Tibial nerve (tissue), 4 donors: ENCODE data around the gene OLFM4. TPM values are rescaled to one million over a fixed set of nuclear protein-coding genes. Genes with fewer than 3 reads are reported as not detected.

Experiments
- DNase-seq, 2 donors: peaks; one replicate each; pipeline ENCODE4 v3.0.0-alpha.2; 2019; ENCODE audit warnings: low spot score in 2 of 2
- H3K27ac ChIP-seq, 4 donors: fragments of 200-600 bp; sonication (generic) in 3 of 4; one replicate each; pipeline ENCODE4 v1.5.1; 2017 to 2019; ENCODE audit warnings: mild to moderate bottlenecking in 1 of 4
- H3K27me3 ChIP-seq, 2 donors: fragments of 200-600 bp; sonication (generic) in 1 of 2; one replicate each; pipeline versions ENCODE4 v1.5.1 to v1.6.0; 2017 to 2019
- H3K36me3 ChIP-seq, 3 donors: fragments of 200-600 bp; sonication (generic); one replicate each; pipeline ENCODE4 v1.5.1; 2018 to 2019
- H3K4me1 ChIP-seq, 4 donors: fragments of 200-600 bp; sonication (generic) in 3 of 4; one replicate each; pipeline ENCODE4 v1.5.1; 2017 to 2019
- H3K4me3 ChIP-seq, 4 donors: fragments of 200-600 bp; sonication (generic) in 3 of 4; one replicate each; pipeline ENCODE4 v1.5.1; 2017 to 2019; ENCODE audit warnings: mild to moderate bottlenecking in 1 of 4, moderate library complexity in 1 of 4
- H3K9me3 ChIP-seq, 4 donors: fragments of 200-600 bp; sonication (generic) in 3 of 4; one replicate each; pipeline ENCODE4 v1.5.1; 2017 to 2019
- CTCF ChIP-seq, 5 experiments: fragments of 200-600 bp in 3 of 5; fragments of 450-650 bp in 2 of 5; sonication (generic) in 3 of 5; IDR thresholded peaks; one replicate each; pipeline ENCODE4 v1.5.1; 2016 to 2019; ENCODE audit warnings: antibody characterized with exemption in 5 of 5, mild to moderate bottlenecking in 3 of 5, moderate library complexity in 2 of 5
- EP300 ChIP-seq, 2 donors: sonication (generic); formaldehyde crosslinking; IDR thresholded peaks; one replicate each; pipeline ENCODE4 v1.6.1; 2017; ENCODE audit warnings: antibody characterized with exemption in 2 of 2, mild to moderate bottlenecking in 1 of 2
- POLR2A ChIP-seq, 2 donors: fragments of 450-650 bp; IDR thresholded peaks; one replicate each; pipeline ENCODE4 v1.6.1; 2017; ENCODE audit warnings: antibody characterized with exemption in 2 of 2, mild to moderate bottlenecking in 2 of 2, moderate library complexity in 2 of 2
- WGBS, 2 donors: methylation state at CpG; one replicate each; pipeline ENCODE4 v1.1.5; 2018; 5-methylcytosine and 5-hydroxymethylcytosine counted together
- total RNA-seq, 4 donors: library from RNA; depleted of rRNA; stranded (reverse); fragments of >200 nt; gene quantifications; one replicate each; pipeline ENCODE4 v1.1.0, GENCODE V29; 2016

The OLFM4 gene
- total RNA-seq, 4 donors from 2014 or later, result 0.90 to 2.0 (median 1.4) TPM

GRCh38 chr13:53020764-53021335 is 7.8 kb upstream of the OLFM4 start:
- H3K27ac ChIP-seq, result no peak overlapping the region

GRCh38 chr13:53023246-53023645 is 5.4 kb upstream of the OLFM4 start:
- H3K4me3 ChIP-seq, result no peak overlapping the region
- no peak overlapping the region for H3K27ac ChIP-seq
- H3K27me3 ChIP-seq, result no peaks in the 10 kb centered on the region
- H3K9me3 ChIP-seq, result no peaks in the 10 kb centered on the region
- H3K36me3 ChIP-seq, result no peaks in the 10 kb centered on the region
- 78 to 83% methylated on average over 2 of the region's 2 CpGs for whole genome bisulfite sequencing, 2 donors
- DNase-seq, result no peak
- no peak for TF ChIP-seq CTCF (IDR thresholded peaks at IDR 0.05)
- no peak for TF ChIP-seq POLR2A (IDR thresholded peaks at IDR 0.05)
- TF ChIP-seq EP300 (IDR thresholded peaks at IDR 0.05), result no peak
- H3K4me1 ChIP-seq, result no peaks in the 10 kb centered on the region

More at GRCh38 chr13:53020764-53021335, 7.8 kb upstream of the OLFM4 start:
- no peaks in the 10 kb centered on the region for H3K27me3 ChIP-seq
- no peaks in the 10 kb centered on the region for H3K9me3 ChIP-seq
- DNase-seq, result no peak
- WGBS, 2 donors, result 92 to 94% methylated on average over 5 of the region's 5 CpGs
- no peak for TF ChIP-seq CTCF (IDR thresholded peaks at IDR 0.05)
- TF ChIP-seq POLR2A (IDR thresholded peaks at IDR 0.05), result no peak
- no peak for TF ChIP-seq EP300 (IDR thresholded peaks at IDR 0.05)
- no peak overlapping the region for H3K4me3 ChIP-seq
- H3K36me3 ChIP-seq, result no peaks in the 10 kb centered on the region
- no peaks in the 10 kb centered on the region for H3K4me1 ChIP-seq

GRCh38 chr13:53028063-53028462 is 550 bp upstream of the OLFM4 start:
- no peak for TF ChIP-seq EP300 (IDR thresholded peaks at IDR 0.05)
- TF ChIP-seq CTCF (IDR thresholded peaks at IDR 0.05), result no peak
- no peak for TF ChIP-seq POLR2A (IDR thresholded peaks at IDR 0.05)
- WGBS, 2 donors, result 78 to 95% methylated on average over 5 of the region's 5 CpGs
- Histone ChIP-seq H3K4me1 (no peaks in the 10 kb centered on the region), H3K36me3 (no peaks in the 10 kb centered on the region), H3K27ac (no peak overlapping the region), H3K4me3 (no peak overlapping the region), H3K9me3 (no peaks in the 10 kb centered on the region), H3K27me3 (no peaks in the 10 kb centered on the region)
- DNase-seq, result no peak

- Histone ChIP-seq H3K27ac (no peak overlapping the region), H3K27me3 (no peaks in the 10 kb centered on the region), H3K4me3 (no peak overlapping the region), H3K9me3 (no peaks in the 10 kb centered on the region), H3K36me3 (no peaks in the 10 kb centered on the region), H3K4me1 (no peaks in the 10 kb centered on the region)
- no peak for DNase-seq
- TF ChIP-seq CTCF (IDR thresholded peaks at IDR 0.05) (no peak), POLR2A (IDR thresholded peaks at IDR 0.05) (no peak), EP300 (IDR thresholded peaks at IDR 0.05) (no peak)
- 0 to 41% methylated on average over 1 of the region's 1 CpG for WGBS, 2 donors
Observed at GRCh38 chr13:53032849-53033248, 4.2 kb downstream of the OLFM4 start.

GRCh38 chr13:53038993-53039392 is 10.4 kb downstream of the OLFM4 start:
- H3K9me3 ChIP-seq, result no peaks in the 10 kb centered on the region
- no peak for DNase-seq
- TF ChIP-seq CTCF (IDR thresholded peaks at IDR 0.05) (no peak), EP300 (IDR thresholded peaks at IDR 0.05) (no peak), POLR2A (IDR thresholded peaks at IDR 0.05) (no peak)

More at GRCh38 chr13:53038993-53039392, 10.4 kb downstream of the OLFM4 start:
- H3K4me3 ChIP-seq, result no peak overlapping the region
- no peaks in the 10 kb centered on the region for H3K27me3 ChIP-seq
- whole genome bisulfite sequencing, 2 donors, result 92 to 97% methylated on average over 1 of the region's 1 CpG
- no peak overlapping the region for H3K27ac ChIP-seq
- no peaks in the 10 kb centered on the region for H3K36me3 ChIP-seq
- peaks cover 0 to 7% (median 0%) of the 10 kb centered on the region in 4 donors for H3K4me1 ChIP-seq
